Upper lobe of left lung (tissue), 6 donors: Measurements from ENCODE around the gene ABCG2. TPM values are rescaled to one million over a fixed set of nuclear protein-coding genes. Genes with fewer than 3 reads are reported as not detected.

Source experiments
- ATAC-seq, 2 donors: fragments of 200-7000 bp; cut with Tn5 transposase; one replicate each; pipeline ENCODE4 v1.9.1; 2022; ENCODE audit warnings: mild to moderate bottlenecking in 2 of 2, moderate library complexity in 2 of 2; ENCODE audit not compliant: low FRiP score in 2 of 2
- DNase-seq, 2 donors: peaks; one replicate each; pipeline ENCODE4 v3.0.0-alpha.2; 2019 to 2020
- H3K27ac ChIP-seq, 4 donors: fragments of 200-600 bp; sonication (generic); one replicate each; pipeline ENCODE4 v1.5.1; 2016 to 2019
- H3K27me3 ChIP-seq, 4 donors: fragments of 200-600 bp; sonication (generic); one replicate each; pipeline ENCODE4 v1.5.1; 2017 to 2019
- H3K36me3 ChIP-seq, 4 donors: fragments of 200-600 bp; sonication (generic); one replicate each; pipeline ENCODE4 v1.5.1; 2016 to 2019
- H3K4me1 ChIP-seq, 4 donors: fragments of 200-600 bp; sonication (generic); one replicate each; pipeline ENCODE4 v1.5.1; 2018 to 2019
- H3K4me3 ChIP-seq, 4 donors: fragments of 200-600 bp; sonication (generic); one replicate each; pipeline ENCODE4 v1.5.1; 2017 to 2019; ENCODE audit warnings: mild to moderate bottlenecking in 2 of 4, moderate library complexity in 1 of 4
- H3K9me3 ChIP-seq, 4 donors: fragments of 200-600 bp; sonication (generic); one replicate each; pipeline ENCODE4 v1.5.1; 2018 to 2019
- CTCF ChIP-seq, 6 experiments: fragments of 450-650 bp in 4 of 6; fragments of 200-600 bp in 2 of 6; sonication (generic) in 2 of 6; IDR thresholded peaks; one replicate each; pipeline ENCODE4 v1.5.1; 2016 to 2019; ENCODE audit warnings: antibody characterized with exemption in 6 of 6
- EP300 ChIP-seq, 4 donors: sonication (generic); formaldehyde crosslinking; IDR thresholded peaks; one replicate each; pipeline ENCODE4 v1.5.1; 2017; ENCODE audit warnings: antibody characterized with exemption in 4 of 4, control low read depth in 2 of 4
- POLR2A ChIP-seq, 4 donors: fragments of 450-650 bp; IDR thresholded peaks; one replicate each; pipeline ENCODE4 v1.5.1; 2016 to 2017; ENCODE audit warnings: antibody characterized with exemption in 4 of 4, mild to moderate bottlenecking in 2 of 4
- POLR2AphosphoS5 ChIP-seq, 2 donors: sonication (generic); formaldehyde crosslinking; IDR thresholded peaks; one replicate each; pipeline ENCODE4 v1.5.1; 2017; ENCODE audit warnings: antibody characterized with exemption in 2 of 2
- WGBS, 2 donors: methylation state at CpG; one replicate each; pipeline ENCODE4 v1.1.5; 2017 to 2018; 5-methylcytosine and 5-hydroxymethylcytosine counted together
- total RNA-seq, 6 donors: library from RNA; depleted of rRNA in 4 of 6; stranded (reverse); fragments of >200 nt in 4 of 6; gene quantifications; one replicate each; pipeline versions ENCODE4 v1.1.0 to v1.2.1, GENCODE V29; 2016 to 2021
- donor health status: DM: no; HTN: no; CAD: no; lungs with moderate emphysema.
- donor health status: DM: no; HTN: yes; CAD: no; lungs with severe emphysema.

Gene ABCG2
- total RNA-seq, 6 donors from 2014 or later = 3.8 to 11.7 (median 5.3) TPM; not detected in 1

- ATAC-seq = no peak
Observed at GRCh38 chr4:88091378-88091777, 67.1 kb downstream of the ABCG2 start.

GRCh38 chr4:88090898-88091297 is 67.5 kb downstream of the ABCG2 start:
- ATAC-seq (no peak), DNase-seq (no peak)
- H3K9me3 ChIP-seq = no peaks in the 10 kb centered on the region
- H3K4me1 ChIP-seq = no peaks in the 10 kb centered on the region
- H3K27ac ChIP-seq = no peak overlapping the region
- no peaks in the 10 kb centered on the region for H3K36me3 ChIP-seq
- H3K27me3 ChIP-seq = no peaks in the 10 kb centered on the region
- TF ChIP-seq POLR2AphosphoS5 (IDR thresholded peaks at IDR 0.05) (no peak), EP300 (IDR thresholded peaks at IDR 0.05) (no peak), CTCF (IDR thresholded peaks at IDR 0.05) (no peak), POLR2A (IDR thresholded peaks at IDR 0.05) (no peak)
- no peak overlapping the region for H3K4me3 ChIP-seq

More at GRCh38 chr4:88091378-88091777, 67.1 kb downstream of the ABCG2 start:
- Histone ChIP-seq H3K36me3 (no peaks in the 10 kb centered on the region), H3K27ac (no peak overlapping the region), H3K4me3 (no peak overlapping the region), H3K4me1 (no peaks in the 10 kb centered on the region), H3K9me3 (no peaks in the 10 kb centered on the region), H3K27me3 (no peaks in the 10 kb centered on the region)
- 88 to 99% methylated on average over 3 of the region's 3 CpGs for WGBS, 2 donors
- DNase-seq = no peak
- TF ChIP-seq POLR2A (IDR thresholded peaks at IDR 0.05) (no peak), EP300 (IDR thresholded peaks at IDR 0.05) (no peak), POLR2AphosphoS5 (IDR thresholded peaks at IDR 0.05) (no peak), CTCF (IDR thresholded peaks at IDR 0.05) (no peak)

GRCh38 chr4:88087004-88087403 is 71.4 kb downstream of the ABCG2 start:
- no peak overlapping the region for H3K4me3 ChIP-seq
- no peak overlapping the region for H3K27ac ChIP-seq
- TF ChIP-seq CTCF (IDR thresholded peaks at IDR 0.05) (no peak), POLR2AphosphoS5 (IDR thresholded peaks at IDR 0.05) (no peak), EP300 (IDR thresholded peaks at IDR 0.05) (no peak), POLR2A (IDR thresholded peaks at IDR 0.05) (no peak)
- H3K9me3 ChIP-seq = no peaks in the 10 kb centered on the region
- H3K36me3 ChIP-seq = no peaks in the 10 kb centered on the region
- DNase-seq (no peak), ATAC-seq (no peak)
- H3K27me3 ChIP-seq = no peaks in the 10 kb centered on the region
- 89 to 100% methylated on average over 1 of the region's 1 CpG for WGBS, 2 donors
- no peaks in the 10 kb centered on the region for H3K4me1 ChIP-seq

- Histone ChIP-seq H3K27ac (no peak overlapping the region), H3K9me3 (no peaks in the 10 kb centered on the region), H3K4me3 (no peak overlapping the region), H3K36me3 (peaks cover 0 to 15% (median 0%) of the 10 kb centered on the region in 4 donors), H3K27me3 (no peaks in the 10 kb centered on the region), H3K4me1 (no peaks in the 10 kb centered on the region)
- no peak for TF ChIP-seq EP300 (IDR thresholded peaks at IDR 0.05)
- TF ChIP-seq CTCF (IDR thresholded peaks at IDR 0.05) = no peak
- no peak for TF ChIP-seq POLR2A (IDR thresholded peaks at IDR 0.05)
- TF ChIP-seq POLR2AphosphoS5 (IDR thresholded peaks at IDR 0.05) = no peak
- 85 to 92% methylated on average over 1 of the region's 1 CpG for WGBS, 2 donors
- no peak for DNase-seq
- no peak for ATAC-seq
Observed at GRCh38 chr4:88080626-88081025, 77.8 kb downstream of the ABCG2 start.

GRCh38 chr4:88078579-88078978 is 79.9 kb downstream of the ABCG2 start:
- WGBS, 2 donors = 89 to 93% methylated on average over 2 of the region's 2 CpGs
- TF ChIP-seq POLR2A (IDR thresholded peaks at IDR 0.05) (no peak), POLR2AphosphoS5 (IDR thresholded peaks at IDR 0.05) (no peak), EP300 (IDR thresholded peaks at IDR 0.05) (no peak), CTCF (IDR thresholded peaks at IDR 0.05) (no peak)
- ATAC-seq = no peak

More at GRCh38 chr4:88078579-88078978, 79.9 kb downstream of the ABCG2 start:
- no peak for DNase-seq
- H3K4me1 ChIP-seq = no peaks in the 10 kb centered on the region
- no peak overlapping the region for H3K27ac ChIP-seq
- no peaks in the 10 kb centered on the region for H3K9me3 ChIP-seq
- no peaks in the 10 kb centered on the region for H3K27me3 ChIP-seq
- peaks cover 0 to 33% (median 9%) of the 10 kb centered on the region in 4 donors for H3K36me3 ChIP-seq
- H3K4me3 ChIP-seq = no peak overlapping the region
